Keratinocyte (primary cell): ENCODE data around the gene DRGX. TPM values are rescaled to one million over a fixed set of nuclear protein-coding genes. Genes with fewer than 3 reads are reported as not detected.

ENCODE experiments used
- DNase-seq: peaks from one replicate; pipeline ENCODE4 v3.0.0-alpha.2; 2011; ENCODE audit warnings: low read depth, missing footprints, low spot score
- FAIRE-seq: peaks from 2 replicates; lab custom pipeline; 2011; peaks lifted over from hg19 to GRCh38; lab: Jason Lieb, UNC
- H2AFZ ChIP-seq: 2 replicates; pipeline ENCODE4 v1.6.0; 2012; ENCODE audit warnings: low read length, control low read depth, inconsistent platforms; ENCODE audit not compliant: control insufficient read depth
- H3K27ac ChIP-seq: 2 replicates; pipeline ENCODE4 v1.5.1; 2011; ENCODE audit warnings: low read length; ENCODE audit not compliant: control insufficient read depth, insufficient read depth
- H3K27me3 ChIP-seq: 3 replicates; pipeline ENCODE4 v1.6.0; 2011; ENCODE audit warnings: low read length; ENCODE audit not compliant: control insufficient read depth, insufficient read depth; ENCODE audit errors: extremely low read depth
- H3K36me3 ChIP-seq, 2 experiments: 2 replicates in 1 of 2; 3 replicates in 1 of 2; pipeline ENCODE4 v1.5.1; 2011; ENCODE audit warnings: low read length in 2 of 2, mild to moderate bottlenecking in 1 of 2; ENCODE audit not compliant: control insufficient read depth in 2 of 2, insufficient read depth in 2 of 2; ENCODE audit errors: extremely low read depth in 1 of 2
- H3K4me1 ChIP-seq: 3 replicates; pipeline ENCODE4 v1.5.1; 2011; ENCODE audit warnings: low read length; ENCODE audit not compliant: control insufficient read depth, insufficient read depth; ENCODE audit errors: extremely low read depth
- H3K4me2 ChIP-seq: 3 replicates; pipeline ENCODE4 v1.6.0; 2011; ENCODE audit warnings: low read depth, low read length; ENCODE audit not compliant: control insufficient read depth, insufficient read depth; ENCODE audit errors: extremely low read depth
- H3K4me3 ChIP-seq, 3 experiments: fragments of 200-600 bp in 1 of 3; sonication (generic) in 1 of 3; 2 replicates in 2 of 3; 3 replicates in 1 of 3; pipeline ENCODE4 v1.5.1; 2011 to 2016; ENCODE audit warnings: low read length in 3 of 3, mild to moderate bottlenecking in 3 of 3, control low read depth in 2 of 3, inconsistent platforms in 1 of 3, low read depth in 1 of 3, mixed read lengths in 1 of 3, mixed run types in 1 of 3, moderate library complexity in 1 of 3; ENCODE audit not compliant: control insufficient read depth in 2 of 3, insufficient read depth in 2 of 3; ENCODE audit errors: extremely low read depth in 1 of 3
- H3K79me2 ChIP-seq: 2 replicates; pipeline ENCODE4 v1.6.0; 2012; ENCODE audit warnings: low read length; ENCODE audit not compliant: control insufficient read depth, insufficient read depth
- H3K9ac ChIP-seq: 3 replicates; pipeline ENCODE4 v1.6.0; 2011; ENCODE audit warnings: low read length; ENCODE audit not compliant: control insufficient read depth, insufficient read depth; ENCODE audit errors: extremely low read depth
- H3K9me1 ChIP-seq: 3 replicates; pipeline ENCODE4 v1.6.0; 2011; ENCODE audit warnings: low read length; ENCODE audit not compliant: control insufficient read depth, insufficient read depth; ENCODE audit errors: extremely low read depth
- H3K9me3 ChIP-seq: 2 replicates; pipeline ENCODE4 v1.5.1; 2012; ENCODE audit warnings: low read depth, low read length; ENCODE audit not compliant: control insufficient read depth
- H4K20me1 ChIP-seq: 3 replicates; pipeline ENCODE4 v1.6.0; 2011; ENCODE audit warnings: low read length; ENCODE audit not compliant: control insufficient read depth, insufficient read depth; ENCODE audit errors: extremely low read depth
- CTCF ChIP-seq, 3 experiments: IDR thresholded peaks in 1 of 3; conservative IDR thresholded peaks in 1 of 3; optimal IDR thresholded peaks in 1 of 3; 2 replicates in 2 of 3; 3 replicates in 1 of 3; pipeline versions ENCODE3 to v1.5.1; 2011; ENCODE audit warnings: low read length in 3 of 3, mild to moderate bottlenecking in 3 of 3, moderate library complexity in 2 of 3, control low read depth in 1 of 3, inconsistent platforms in 1 of 3; ENCODE audit not compliant: insufficient read depth in 2 of 3; ENCODE audit errors: extremely low read depth in 1 of 3
- EZH2 ChIP-seq: IDR thresholded peaks from one replicate; pipeline ENCODE4 v1.6.1; 2012; ENCODE audit warnings: inconsistent platforms, mild to moderate bottlenecking, low read length, moderate library complexity
- dilution Hi-C: fragments of 300-500 bp; cut with MboI; formaldehyde crosslinking; loops from one replicate; pipeline ENCODE4 v1.7.0; 2020; ENCODE audit warnings: low sequenced_read_pairs; ENCODE audit not compliant: extremely low pct_ligation_motif_present
- polyA plus RNA-seq, 5 experiments: library from polyadenylated mRNA; depleted of rRNA in 3 of 5; stranded (reverse) in 3 of 5; stranded (forward) in 1 of 5; unstranded in 1 of 5; fragments of >200 nt; gene quantifications; 1 replicate in 1 of 5; 2 replicates in 3 of 5; 3 replicates in 1 of 5; pipeline versions ENCODE4 v1.2.1 to v1.2.3, GENCODE V29; 2011 to 2012; ENCODE audit warnings: missing spikeins in 2 of 5, low read depth in 1 of 5, low replicate concordance in 1 of 5

The DRGX gene
- polyA plus RNA-seq, 1 donor (not counting 4 experiments of a cell fraction or from before 2014, with no cell fraction given) = not detected

- H3K27me3 ChIP-seq = no peaks in the 10 kb centered on the region
- H3K36me3 ChIP-seq = no peaks in the 10 kb centered on the region
- FAIRE-seq = no peak
- H3K9me1 ChIP-seq = no peaks in the 10 kb centered on the region
- TF ChIP-seq EZH2 (no peak), CTCF (optimal IDR thresholded peaks at IDR 0.05 in 1 of 3, IDR thresholded peaks at IDR 0.05 in 1 of 3, conservative IDR thresholded peaks at IDR 0.05 in 1 of 3; ENCODE audit: extremely low read depth in 1 of 3, insufficient read depth in 2 of 3, low read length in 3 of 3) (no peak)
- no peak overlapping the region for H3K9ac ChIP-seq
- H4K20me1 ChIP-seq = no peaks in the 10 kb centered on the region
- H3K9me3 ChIP-seq = no peaks in the 10 kb centered on the region
- DNase-seq = no peak
- dilution Hi-C loops = no loop called here
- H3K4me2 ChIP-seq = no peak overlapping the region
- H3K79me2 ChIP-seq = no peaks in the 10 kb centered on the region
- H2AFZ ChIP-seq = no peak overlapping the region
- no peak overlapping the region for H3K27ac ChIP-seq
- H3K4me1 ChIP-seq = peaks cover 5% of the 10 kb centered on the region
- no peak overlapping the region for H3K4me3 ChIP-seq
Observed at GRCh38 chr10:49357910-49358309, 38.0 kb downstream of the DRGX start.

DNA sequence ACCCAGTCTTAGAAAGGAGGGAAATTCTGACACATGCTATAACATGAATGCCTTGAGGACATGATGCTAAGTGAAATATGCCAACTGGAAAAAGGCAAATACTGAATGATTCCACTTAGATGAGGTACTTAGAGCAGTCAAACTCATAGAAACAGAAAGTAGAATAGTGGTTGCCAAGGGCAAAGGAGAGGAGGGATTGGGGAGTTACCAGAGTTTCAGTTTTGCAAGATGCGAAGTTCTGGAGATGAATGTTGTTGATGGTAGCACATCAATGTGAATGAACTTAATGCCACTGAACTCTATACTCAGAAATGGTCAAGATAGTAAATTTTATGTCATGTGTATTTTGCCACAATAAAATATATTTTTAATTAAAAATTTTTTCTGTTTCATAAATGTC lies 38.9 kb downstream of the DRGX start:
- TF ChIP-seq CTCF (optimal IDR thresholded peaks at IDR 0.05 in 1 of 3, IDR thresholded peaks at IDR 0.05 in 1 of 3, conservative IDR thresholded peaks at IDR 0.05 in 1 of 3; ENCODE audit: extremely low read depth in 1 of 3, insufficient read depth in 2 of 3, low read length in 3 of 3) = no peak
- no peak for TF ChIP-seq EZH2
- H3K9me1 ChIP-seq = no peaks in the 10 kb centered on the region
- no peaks in the 10 kb centered on the region for H3K36me3 ChIP-seq
- no peak overlapping the region for H2AFZ ChIP-seq
- dilution Hi-C loops = no loop called here
- H3K4me1 ChIP-seq = peaks cover 5% of the 10 kb centered on the region
- H4K20me1 ChIP-seq = no peaks in the 10 kb centered on the region
- no peak for FAIRE-seq
- H3K4me3 ChIP-seq = no peak overlapping the region
- H3K79me2 ChIP-seq = no peaks in the 10 kb centered on the region
- no peak overlapping the region for H3K4me2 ChIP-seq
- no peak for DNase-seq
- no peaks in the 10 kb centered on the region for H3K27me3 ChIP-seq
- H3K9ac ChIP-seq = no peak overlapping the region
- no peaks in the 10 kb centered on the region for H3K9me3 ChIP-seq
- H3K27ac ChIP-seq = no peak overlapping the region
